Measurements from ENCODE around the gene CPTP. TPM values are rescaled to one million over a fixed set of nuclear protein-coding genes. Genes with fewer than 3 reads are reported as not detected.

CPTP gene
- total RNA-seq, 1 experiment from 2014 or later, result 141 TPM

DNA sequence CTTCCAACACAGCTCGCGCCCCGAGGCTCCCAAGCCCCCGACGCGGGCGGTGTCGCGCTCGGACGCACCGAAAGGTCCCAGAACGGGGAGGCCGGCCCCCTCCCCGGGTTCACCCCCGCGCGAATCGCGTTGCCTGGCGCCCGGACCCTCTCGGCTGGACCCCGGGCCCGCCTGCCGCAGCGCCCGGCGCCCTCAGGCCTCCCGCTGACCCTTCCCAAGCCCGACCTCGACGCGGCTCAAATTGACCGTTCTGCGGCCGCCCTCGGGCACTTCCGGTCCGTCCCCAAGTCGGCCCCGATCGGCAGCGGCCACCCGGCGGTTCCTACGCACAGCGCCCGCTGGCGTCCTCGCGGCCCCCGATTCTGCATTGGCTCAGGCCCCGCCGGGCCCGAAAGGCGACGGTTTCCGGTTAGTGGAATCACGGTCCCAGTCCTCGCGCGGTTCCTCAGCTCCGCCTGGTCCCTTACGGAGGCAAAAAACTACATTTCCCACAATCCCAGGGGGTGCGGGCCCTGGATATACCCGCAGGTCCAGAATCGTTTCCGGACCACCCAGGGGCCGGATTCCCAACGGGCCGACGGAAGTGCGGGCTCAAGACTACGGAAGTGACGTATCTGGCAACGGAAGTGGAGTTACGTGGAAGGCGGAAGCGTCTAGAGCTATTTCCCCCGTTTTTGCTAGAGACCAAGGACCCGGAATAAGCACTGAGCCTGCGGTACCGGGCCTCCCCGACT is 50.5 kb downstream of the CPTP start, which contains the start of gene AURKAIP1:
Gene AURKAIP1 (minus strand): TSS at position 279 of the 734 bp plus-strand sequence. CDS start 451 bp downstream, outside the sequence.
- TF ChIP-seq, protein P1, sequence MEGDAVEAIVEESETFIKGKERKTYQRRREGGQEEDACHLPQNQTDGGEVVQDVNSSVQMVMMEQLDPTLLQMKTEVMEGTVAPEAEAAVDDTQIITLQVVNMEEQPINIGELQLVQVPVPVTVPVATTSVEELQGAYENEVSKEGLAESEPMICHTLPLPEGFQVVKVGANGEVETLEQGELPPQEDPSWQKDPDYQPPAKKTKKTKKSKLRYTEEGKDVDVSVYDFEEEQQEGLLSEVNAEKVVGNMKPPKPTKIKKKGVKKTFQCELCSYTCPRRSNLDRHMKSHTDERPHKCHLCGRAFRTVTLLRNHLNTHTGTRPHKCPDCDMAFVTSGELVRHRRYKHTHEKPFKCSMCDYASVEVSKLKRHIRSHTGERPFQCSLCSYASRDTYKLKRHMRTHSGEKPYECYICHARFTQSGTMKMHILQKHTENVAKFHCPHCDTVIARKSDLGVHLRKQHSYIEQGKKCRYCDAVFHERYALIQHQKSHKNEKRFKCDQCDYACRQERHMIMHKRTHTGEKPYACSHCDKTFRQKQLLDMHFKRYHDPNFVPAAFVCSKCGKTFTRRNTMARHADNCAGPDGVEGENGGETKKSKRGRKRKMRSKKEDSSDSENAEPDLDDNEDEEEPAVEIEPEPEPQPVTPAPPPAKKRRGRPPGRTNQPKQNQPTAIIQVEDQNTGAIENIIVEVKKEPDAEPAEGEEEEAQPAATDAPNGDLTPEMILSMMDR (conservative IDR thresholded peaks at IDR 0.05; ENCODE audit: low read depth, low read length), result 0 out of 2 replicates have a peak, but pooled peaks have one; percentile 28
- no peak for TF ChIP-seq EZH2 (IDR thresholded peaks at IDR 0.05; ENCODE audit: low read length, unreplicated experiment)
- peaks cover 9% of the 10 kb centered on the region for H3F3A ChIP-seq (ENCODE audit: low read length, unreplicated experiment)
- H3K4me1 ChIP-seq (ENCODE audit: insufficient read depth, low read length), result peaks cover 20% of the 10 kb centered on the region
- peak within 1 kb of the TSS; percentile 96 for H3K4me3 ChIP-seq (ENCODE audit: low read length)
- DNase-seq (peak; percentile 100), ATAC-seq (peak; percentile 92)
- CTCF ChIA-PET, result interaction anchor here (0.9 to 1.2 kb wide), 3 partner anchors 24 to 131 kb away, joined by 3 to 5 read pairs (median 4); partner anchors contain the start of gene CCNL2
- no peaks in the 10 kb centered on the region for H3K27me3 ChIP-seq (ENCODE audit: low read length)
- peaks cover 10% of the 10 kb centered on the region; the same call in 1 of the 2 replicates for H3K36me3 ChIP-seq (ENCODE audit: low read depth, low read length)
- no peaks in the 10 kb centered on the region for H3K9me3 ChIP-seq (ENCODE audit: low read length)
- peak within 1 kb of the TSS; percentile 99 for H3K4me2 ChIP-seq (ENCODE audit: low read length)
- intact Hi-C loops (cut with micrococcal nuclease), result loop anchor here (2.0 kb wide), 1 partner anchor 30 kb away; no protein-coding TSS in a partner anchor
- H3K79me2 ChIP-seq (ENCODE audit: low read length), result peaks cover 35% of the 10 kb centered on the region
- peak within 1 kb of the TSS; percentile 98 for H3K9ac ChIP-seq (ENCODE audit: low read length)
- no TSS peak for BruUV-seq (replicated peaks)
- H3K27ac ChIP-seq (ENCODE audit: low read length), result peak within 1 kb of the TSS; percentile 77
- no peaks in the 10 kb centered on the region for H4K20me1 ChIP-seq (ENCODE audit: low read length)
- H3K9me2 ChIP-seq (replicated peaks; ENCODE audit: low read length), result no peaks in the 10 kb centered on the region
- POLR2A ChIA-PET (ENCODE audit: unreplicated experiment), result interaction anchor here (0.6 to 1.2 kb wide), 7 partner anchors 11 to 128 kb away, joined by 3 to 4 read pairs (median 3); partner anchors contain the start of gene CCNL2
- H2AFZ ChIP-seq (ENCODE audit: low read length), result peak within 1 kb of the TSS; percentile 72

DNA sequence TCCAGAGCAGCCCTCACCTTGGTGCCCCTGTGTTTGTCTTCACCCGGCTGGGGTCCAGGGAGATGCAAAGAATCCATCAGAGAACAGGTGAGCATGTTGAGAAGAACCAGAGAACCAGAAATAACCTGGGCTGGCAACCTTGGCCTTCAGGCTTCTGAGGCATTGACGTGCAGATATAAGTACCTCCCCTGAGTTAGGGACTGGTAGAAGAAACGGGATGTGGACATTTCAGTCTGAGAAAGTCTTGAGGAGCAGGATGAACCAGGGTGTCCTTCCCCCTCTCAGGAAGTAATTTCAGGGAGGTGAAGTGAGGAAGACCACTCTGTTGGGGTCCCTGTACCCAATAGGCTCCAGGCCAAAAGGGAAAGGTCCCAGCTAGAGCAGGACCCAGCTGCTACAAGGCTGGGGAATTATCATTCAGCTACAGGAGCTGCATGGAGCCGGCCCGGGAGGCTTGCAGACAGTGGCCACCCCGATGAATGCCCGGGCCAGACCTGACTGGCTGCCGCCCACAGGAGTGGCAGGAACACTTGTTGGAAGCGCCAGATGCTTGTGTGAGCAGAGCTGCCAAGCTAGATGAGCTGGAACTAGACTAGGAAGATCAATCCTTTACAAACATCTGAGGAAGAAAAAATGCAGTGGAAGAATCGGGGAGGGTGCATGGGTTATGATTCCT is 52.1 kb downstream of the CPTP start:
- Histone ChIP-seq H3K9ac (ENCODE audit: low read length) (no peak overlapping the region), H3K79me2 (ENCODE audit: low read length) (peaks cover 31% of the 10 kb centered on the region), H3K27me3 (ENCODE audit: low read length) (no peaks in the 10 kb centered on the region), H3K9me2 (replicated peaks; ENCODE audit: low read length) (no peaks in the 10 kb centered on the region), H3K4me1 (ENCODE audit: insufficient read depth, low read length) (peaks cover 20% of the 10 kb centered on the region), H3K9me3 (ENCODE audit: low read length) (no peaks in the 10 kb centered on the region), H4K20me1 (ENCODE audit: low read length) (no peaks in the 10 kb centered on the region), H3K27ac (ENCODE audit: low read length) (no peak overlapping the region), H3F3A (ENCODE audit: low read length, unreplicated experiment) (peaks cover 9% of the 10 kb centered on the region), H3K36me3 (ENCODE audit: low read depth, low read length) (peaks cover 10% of the 10 kb centered on the region; the same call in 1 of the 2 replicates), H3K4me2 (ENCODE audit: low read length) (0 out of 2 replicates have a peak overlapping the region, but pooled peaks have one; percentile 73), H2AFZ (ENCODE audit: low read length) (no peak overlapping the region), H3K4me3 (ENCODE audit: low read length) (no peak overlapping the region)
- BruUV-seq (replicated peaks), result no TSS peak
- ChIA-PET POLR2A (ENCODE audit: unreplicated experiment) (no interaction called here), CTCF (interaction anchor here (1.0 kb wide), 1 partner anchor 22 kb away, joined by 3 read pairs; the partner anchor contains the start of gene CCNL2)
- TF ChIP-seq EZH2 (IDR thresholded peaks at IDR 0.05; ENCODE audit: low read length, unreplicated experiment), result no peak
- TF ChIP-seq EZH2phosphoT487 (IDR thresholded peaks at IDR 0.05; ENCODE audit: borderline replicate concordance, low read length), result no peak
- TF ChIP-seq, protein P1 (conservative IDR thresholded peaks at IDR 0.05; ENCODE audit: low read depth, low read length), result peak; percentile 6; the same call in 1 of the 2 replicates
- no peak for ATAC-seq
- no peak for DNase-seq
- intact Hi-C loops (cut with micrococcal nuclease), result loop anchor here (2.0 kb wide), 1 partner anchor 22 kb away; the partner anchor contains the start of gene CCNL2

All from PC-3 (cell line).